Measurements from ENCODE around the gene LAMB4. TPM values are rescaled to one million over a fixed set of nuclear protein-coding genes. Genes with fewer than 3 reads are reported as not detected.

The LAMB4 gene
- total RNA-seq, 2 experiments from 2014 or later, result not detected

DNA sequence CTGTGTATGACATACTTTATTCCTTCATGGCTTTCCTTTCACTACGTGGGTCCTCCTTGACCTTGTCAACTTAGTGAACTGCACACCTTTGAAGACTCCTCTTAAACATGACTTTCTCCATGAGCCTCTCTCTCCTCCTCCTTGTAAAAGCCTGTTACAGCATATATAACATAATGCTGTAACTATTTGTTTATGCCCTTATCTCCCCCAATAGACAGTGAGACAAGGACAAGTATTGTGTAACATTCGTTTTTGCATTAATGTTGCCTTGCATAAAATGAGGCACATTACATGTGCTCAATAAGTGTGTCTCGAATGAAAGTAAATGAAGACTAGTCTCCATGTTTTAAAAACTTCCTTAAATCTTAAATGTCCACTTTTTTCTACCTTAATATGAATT, 122.9 kb downstream of the LAMB4 start:
- Histone ChIP-seq H3K27ac (ENCODE audit: low read depth, low read length, poor library complexity, severe bottlenecking) (no peak overlapping the region), H3K4me3 (ENCODE audit: low read depth, low read length, poor library complexity, severe bottlenecking) (no peak overlapping the region), H4K20me1 (ENCODE audit: insufficient read depth, low read length) (no peaks in the 10 kb centered on the region), H3K4me2 (ENCODE audit: low read length) (no peak overlapping the region), H3K36me3 (ENCODE audit: insufficient read depth, low read length) (no peaks in the 10 kb centered on the region), H3K9me2 (ENCODE audit: insufficient read depth, low read length) (no peaks in the 10 kb centered on the region), H3K79me2 (ENCODE audit: insufficient read depth, low read depth, low read length) (no peaks in the 10 kb centered on the region), H2AFZ (ENCODE audit: low read length) (no peak overlapping the region), H3K9me3 (ENCODE audit: low read length) (no peaks in the 10 kb centered on the region), H3K4me1 (ENCODE audit: insufficient read depth, low read length, poor library complexity, severe bottlenecking) (no peaks in the 10 kb centered on the region)
- no TSS peak for BruUV-seq (replicated peaks)
- TF ChIP-seq, protein P1, sequence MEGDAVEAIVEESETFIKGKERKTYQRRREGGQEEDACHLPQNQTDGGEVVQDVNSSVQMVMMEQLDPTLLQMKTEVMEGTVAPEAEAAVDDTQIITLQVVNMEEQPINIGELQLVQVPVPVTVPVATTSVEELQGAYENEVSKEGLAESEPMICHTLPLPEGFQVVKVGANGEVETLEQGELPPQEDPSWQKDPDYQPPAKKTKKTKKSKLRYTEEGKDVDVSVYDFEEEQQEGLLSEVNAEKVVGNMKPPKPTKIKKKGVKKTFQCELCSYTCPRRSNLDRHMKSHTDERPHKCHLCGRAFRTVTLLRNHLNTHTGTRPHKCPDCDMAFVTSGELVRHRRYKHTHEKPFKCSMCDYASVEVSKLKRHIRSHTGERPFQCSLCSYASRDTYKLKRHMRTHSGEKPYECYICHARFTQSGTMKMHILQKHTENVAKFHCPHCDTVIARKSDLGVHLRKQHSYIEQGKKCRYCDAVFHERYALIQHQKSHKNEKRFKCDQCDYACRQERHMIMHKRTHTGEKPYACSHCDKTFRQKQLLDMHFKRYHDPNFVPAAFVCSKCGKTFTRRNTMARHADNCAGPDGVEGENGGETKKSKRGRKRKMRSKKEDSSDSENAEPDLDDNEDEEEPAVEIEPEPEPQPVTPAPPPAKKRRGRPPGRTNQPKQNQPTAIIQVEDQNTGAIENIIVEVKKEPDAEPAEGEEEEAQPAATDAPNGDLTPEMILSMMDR (conservative IDR thresholded peaks at IDR 0.05; ENCODE audit: low read length), result no peak
- TF ChIP-seq EZH2phosphoT487 (IDR thresholded peaks at IDR 0.05; ENCODE audit: borderline replicate concordance, low read depth, low read length), result no peak
- CTCF ChIA-PET (ENCODE audit: unreplicated experiment), result no interaction called here
- POLR2A ChIA-PET, result no interaction called here
- intact Hi-C loops (cut with micrococcal nuclease; ENCODE audit: unreplicated experiment), result no loop called here
- no peak for DNase-seq (ENCODE audit: low spot score)

DNA sequence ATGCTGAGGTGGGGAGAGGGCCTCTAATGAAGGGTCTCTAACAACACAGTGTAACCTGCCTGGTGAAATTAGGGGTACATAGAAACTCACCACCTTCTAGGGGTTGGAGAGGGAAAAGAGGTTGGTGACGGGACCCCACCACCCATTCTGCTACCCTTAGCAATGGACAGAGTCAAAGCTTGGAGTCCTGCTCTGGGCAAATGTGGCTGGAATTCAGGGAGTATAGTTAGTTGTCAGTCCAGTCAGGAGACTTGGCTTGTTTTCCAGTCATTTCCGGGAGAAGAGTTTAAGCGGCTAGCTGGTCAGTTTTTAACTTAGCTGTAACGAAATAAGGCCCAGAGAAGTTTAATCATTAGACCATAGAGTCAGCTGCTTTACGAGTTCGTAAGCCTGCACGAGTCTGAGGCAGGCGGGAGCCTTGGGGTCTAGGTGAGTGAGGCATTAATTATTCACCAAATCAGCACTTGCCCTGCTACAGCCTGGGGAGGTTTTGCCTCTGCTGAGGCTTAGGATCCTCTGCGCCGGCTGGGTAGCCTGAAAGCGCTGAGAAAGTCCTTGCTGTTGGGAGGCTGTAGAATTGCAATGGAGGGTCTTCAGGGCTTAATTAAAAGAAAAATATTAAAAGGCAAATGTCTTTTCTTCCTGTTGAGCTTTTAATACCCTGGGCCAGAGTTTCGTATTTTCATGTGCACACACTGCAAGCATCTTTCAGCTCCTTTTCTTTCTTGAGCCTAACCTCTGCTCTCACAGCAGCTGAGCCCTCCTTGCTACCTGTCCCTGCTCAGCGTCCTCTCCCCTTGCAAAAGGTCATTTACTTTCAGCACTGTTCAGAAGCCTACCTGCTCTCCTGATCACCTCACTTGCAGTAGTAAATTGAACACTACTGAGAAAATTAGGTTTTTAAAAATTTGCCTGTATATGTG, 125.7 kb downstream of the LAMB4 start:
- Histone ChIP-seq H3K4me2 (ENCODE audit: low read length) (no peak overlapping the region), H3K9me2 (ENCODE audit: insufficient read depth, low read length) (no peaks in the 10 kb centered on the region), H3K4me1 (ENCODE audit: insufficient read depth, low read length, poor library complexity, severe bottlenecking) (no peaks in the 10 kb centered on the region), H3K79me2 (ENCODE audit: insufficient read depth, low read depth, low read length) (no peaks in the 10 kb centered on the region), H3K36me3 (ENCODE audit: insufficient read depth, low read length) (no peaks in the 10 kb centered on the region), H3K4me3 (ENCODE audit: low read depth, low read length, poor library complexity, severe bottlenecking) (no peak overlapping the region), H3K9me3 (ENCODE audit: low read length) (no peaks in the 10 kb centered on the region), H4K20me1 (ENCODE audit: insufficient read depth, low read length) (no peaks in the 10 kb centered on the region), H3K27ac (ENCODE audit: low read depth, low read length, poor library complexity, severe bottlenecking) (no peak overlapping the region), H2AFZ (ENCODE audit: low read length) (no peak overlapping the region)
- TF ChIP-seq, protein P1 (conservative IDR thresholded peaks at IDR 0.05; ENCODE audit: low read length), result no peak
- TF ChIP-seq EZH2phosphoT487 (IDR thresholded peaks at IDR 0.05; ENCODE audit: borderline replicate concordance, low read depth, low read length), result no peak
- DNase-seq (ENCODE audit: low spot score), result no peak
- POLR2A ChIA-PET, result interaction anchor here (0.6 kb wide), 1 partner anchor 12 kb away, joined by 3 read pairs; no protein-coding TSS in a partner anchor
- intact Hi-C loops (cut with micrococcal nuclease; ENCODE audit: unreplicated experiment), result no loop called here
- no TSS peak for BruUV-seq (replicated peaks)
- CTCF ChIA-PET (ENCODE audit: unreplicated experiment), result no interaction called here

GRCh38 chr7:108003599-108003935, 126.6 kb downstream of the LAMB4 start:
- Histone ChIP-seq H3K4me2 (ENCODE audit: low read length) (no peak overlapping the region), H3K79me2 (ENCODE audit: insufficient read depth, low read depth, low read length) (no peaks in the 10 kb centered on the region), H2AFZ (ENCODE audit: low read length) (no peak overlapping the region), H3K9me2 (ENCODE audit: insufficient read depth, low read length) (no peaks in the 10 kb centered on the region), H3K36me3 (ENCODE audit: insufficient read depth, low read length) (no peaks in the 10 kb centered on the region), H3K27ac (ENCODE audit: low read depth, low read length, poor library complexity, severe bottlenecking) (no peak overlapping the region), H3K4me1 (ENCODE audit: insufficient read depth, low read length, poor library complexity, severe bottlenecking) (no peaks in the 10 kb centered on the region), H3K9me3 (ENCODE audit: low read length) (no peaks in the 10 kb centered on the region), H3K4me3 (ENCODE audit: low read depth, low read length, poor library complexity, severe bottlenecking) (no peak overlapping the region), H4K20me1 (ENCODE audit: insufficient read depth, low read length) (no peaks in the 10 kb centered on the region)
- intact Hi-C loops (cut with micrococcal nuclease; ENCODE audit: unreplicated experiment), result no loop called here
- no peak for TF ChIP-seq EZH2phosphoT487 (IDR thresholded peaks at IDR 0.05; ENCODE audit: borderline replicate concordance, low read depth, low read length)
- TF ChIP-seq, protein P1 (conservative IDR thresholded peaks at IDR 0.05; ENCODE audit: low read length), result no peak
- CTCF ChIA-PET (ENCODE audit: unreplicated experiment), result no interaction called here
- no peak for DNase-seq (ENCODE audit: low spot score)
- no TSS peak for BruUV-seq (replicated peaks)
- POLR2A ChIA-PET, result no interaction called here

Data from OCI-LY7 (cell line).